ENCODE measurements around the gene TLCD2.
"Not testable (repeated sequence)": the region's sequence is repeated elsewhere in the genome, so short reads cannot be mapped to it uniquely, and the experiment has no call there.

The TLCD2 gene

GRCh38 chr17:1709971-1710806 lies at the start of gene TLCD2:
Gene TLCD2 (minus strand): TSS chr17:1710377. CDS start chr17:1710242, 135 bp downstream.
- DNase-seq (ENCODE audit: low read depth, low spot score), result peak; percentile 85

GRCh38 chr17:1759529-1759928 lies 49.4 kb upstream of the TLCD2 start:
- DNase-seq (ENCODE audit: low read depth, low spot score), result no peak

- no peak for DNase-seq (ENCODE audit: low read depth, low spot score)
These were observed 48.6 kb upstream of the TLCD2 start for GRCh38 chr17:1758807-1759206.

- DNase-seq (ENCODE audit: low read depth, low spot score), result no peak
These were observed 45.7 kb upstream of the TLCD2 start for GRCh38 chr17:1755827-1756262.

GRCh38 chr17:1755252-1755826 lies 45.2 kb upstream of the TLCD2 start:
- no peak for DNase-seq (ENCODE audit: low read depth, low spot score)

GRCh38 chr17:1754430-1755112 lies 44.4 kb upstream of the TLCD2 start:
- no peak for DNase-seq (ENCODE audit: low read depth, low spot score)

GRCh38 chr17:1753767-1754429 lies 43.7 kb upstream of the TLCD2 start:
- DNase-seq (ENCODE audit: low read depth, low spot score), result no peak

GRCh38 chr17:1752425-1753262 lies 42.5 kb upstream of the TLCD2 start:
- DNase-seq (ENCODE audit: low read depth, low spot score), result no peak

- DNase-seq (ENCODE audit: low read depth, low spot score), result no peak
These were observed 40.5 kb upstream of the TLCD2 start for GRCh38 chr17:1750628-1751027.

GRCh38 chr17:1746975-1747543 lies 36.9 kb upstream of the TLCD2 start:
- DNase-seq (ENCODE audit: low read depth, low spot score), result no peak

GRCh38 chr17:1745513-1746020 lies 35.4 kb upstream of the TLCD2 start:
- DNase-seq (ENCODE audit: low read depth, low spot score), result no peak

GRCh38 chr17:1744551-1745512 lies 34.7 kb upstream of the TLCD2 start:
- no peak for DNase-seq (ENCODE audit: low read depth, low spot score)

- DNase-seq (ENCODE audit: low read depth, low spot score), result no peak
These were observed 32.9 kb upstream of the TLCD2 start for GRCh38 chr17:1743088-1743439.

GRCh38 chr17:1742371-1743087 lies 32.4 kb upstream of the TLCD2 start, which contains the start of gene SERPINF2:
Gene SERPINF2 (plus strand): TSS chr17:1742871. CDS start chr17:1744996, 2,125 bp downstream.
- DNase-seq (ENCODE audit: low read depth, low spot score), result no peak

GRCh38 chr17:1741899-1742298 lies 31.7 kb upstream of the TLCD2 start:
- DNase-seq (ENCODE audit: low read depth, low spot score), result not testable (repeated sequence)

GRCh38 chr17:1737531-1738291 lies 27.5 kb upstream of the TLCD2 start:
- no peak for DNase-seq (ENCODE audit: low read depth, low spot score)

GRCh38 chr17:1736348-1737281 lies 26.4 kb upstream of the TLCD2 start:
- peak; percentile 60 for DNase-seq (ENCODE audit: low read depth, low spot score)
